Muscle layer of colon (tissue), 2 donors: Measurements from ENCODE around the gene KCNMA1.

Experiments
- H3K27ac ChIP-seq: one replicate; pipeline ENCODE4 v1.7.0; 2013; ENCODE audit warnings: low read depth, mild to moderate bottlenecking, low read length, moderate library complexity
- H3K27me3 ChIP-seq, 2 donors: one replicate each; pipeline ENCODE4 v1.7.0; 2013; ENCODE audit warnings: low read length in 2 of 2, mild to moderate bottlenecking in 2 of 2; ENCODE audit not compliant: insufficient read depth in 2 of 2, control insufficient read depth in 1 of 2
- H3K36me3 ChIP-seq: one replicate; pipeline ENCODE4 v1.7.0; 2013; ENCODE audit warnings: mild to moderate bottlenecking, low read length; ENCODE audit not compliant: insufficient read depth
- H3K4me1 ChIP-seq: one replicate; pipeline ENCODE4 v1.7.0; 2013; ENCODE audit warnings: mild to moderate bottlenecking, low read length; ENCODE audit not compliant: insufficient read depth
- H3K4me3 ChIP-seq, 2 donors: one replicate each; pipeline ENCODE4 v1.7.0; 2013; ENCODE audit warnings: low read length in 2 of 2, low read depth in 1 of 2, mild to moderate bottlenecking in 1 of 2, moderate library complexity in 1 of 2
- H3K9ac ChIP-seq: one replicate; pipeline ENCODE4 v1.7.0; 2013; ENCODE audit warnings: low read length
- H3K9me3 ChIP-seq: one replicate; pipeline ENCODE4 v1.7.0; 2013; ENCODE audit warnings: mild to moderate bottlenecking, low read length
- donor health status: abdominal sarcoma.
- donor health status: Adenocarcinoma of cecum.

Gene KCNMA1

GRCh38 chr10:77629775-77630506 lies 7.7 kb downstream of the KCNMA1 start:
- H3K27ac ChIP-seq, result peak overlapping the region; percentile 41
- no peaks in the 10 kb centered on the region for H3K36me3 ChIP-seq
- H3K27me3 ChIP-seq, result no peaks in the 10 kb centered on the region
- peak overlapping the region in 1 of 2 donors; percentile 1 for H3K4me3 ChIP-seq
- peaks cover 73% of the 10 kb centered on the region for H3K4me1 ChIP-seq
- no peaks in the 10 kb centered on the region for H3K9me3 ChIP-seq
- H3K9ac ChIP-seq, result no peak overlapping the region

DNA sequence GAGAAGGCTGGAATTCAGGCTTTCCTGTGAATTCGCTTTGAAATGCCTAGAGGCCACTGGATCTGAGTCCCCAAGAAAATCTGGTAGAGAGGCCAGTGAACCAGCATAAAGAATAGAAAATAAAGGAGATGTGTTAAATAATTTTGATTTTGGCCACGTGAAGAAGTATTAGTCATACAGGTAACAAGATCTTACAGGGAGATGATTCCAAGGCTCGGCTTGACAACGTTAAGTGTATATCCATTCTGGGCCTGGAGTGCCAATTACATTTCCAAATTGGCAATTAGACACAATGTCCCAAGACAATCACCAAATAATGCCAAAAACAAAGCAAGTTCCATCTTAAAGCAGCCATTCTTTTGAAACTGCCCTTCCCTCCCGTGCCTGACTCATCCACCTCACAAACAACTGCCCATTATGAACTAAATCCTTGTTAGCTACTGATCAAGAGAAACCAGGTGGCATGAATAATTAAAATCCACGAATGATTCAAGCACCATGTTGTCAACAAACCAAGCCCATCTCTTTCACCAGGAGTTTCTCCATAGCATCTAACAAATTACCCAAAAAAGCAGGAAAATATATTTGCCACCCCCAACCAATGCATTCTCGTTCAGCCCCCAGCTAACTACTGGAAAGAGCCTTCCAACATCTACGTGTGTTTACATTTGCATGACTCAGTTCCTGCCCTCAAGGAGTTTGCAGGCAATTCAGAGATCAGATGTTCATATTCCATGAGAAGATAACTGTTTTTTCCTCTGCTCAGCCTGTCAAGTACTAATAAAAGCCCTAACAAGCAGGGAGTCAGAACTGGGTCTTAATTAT lies 8.5 kb downstream of the KCNMA1 start:
- Histone ChIP-seq H3K27ac (no peak overlapping the region), H3K9ac (no peak overlapping the region), H3K9me3 (no peaks in the 10 kb centered on the region), H3K4me1 (peaks cover 81% of the 10 kb centered on the region), H3K27me3 (no peaks in the 10 kb centered on the region), H3K36me3 (no peaks in the 10 kb centered on the region), H3K4me3 (no peak overlapping the region)

DNA sequence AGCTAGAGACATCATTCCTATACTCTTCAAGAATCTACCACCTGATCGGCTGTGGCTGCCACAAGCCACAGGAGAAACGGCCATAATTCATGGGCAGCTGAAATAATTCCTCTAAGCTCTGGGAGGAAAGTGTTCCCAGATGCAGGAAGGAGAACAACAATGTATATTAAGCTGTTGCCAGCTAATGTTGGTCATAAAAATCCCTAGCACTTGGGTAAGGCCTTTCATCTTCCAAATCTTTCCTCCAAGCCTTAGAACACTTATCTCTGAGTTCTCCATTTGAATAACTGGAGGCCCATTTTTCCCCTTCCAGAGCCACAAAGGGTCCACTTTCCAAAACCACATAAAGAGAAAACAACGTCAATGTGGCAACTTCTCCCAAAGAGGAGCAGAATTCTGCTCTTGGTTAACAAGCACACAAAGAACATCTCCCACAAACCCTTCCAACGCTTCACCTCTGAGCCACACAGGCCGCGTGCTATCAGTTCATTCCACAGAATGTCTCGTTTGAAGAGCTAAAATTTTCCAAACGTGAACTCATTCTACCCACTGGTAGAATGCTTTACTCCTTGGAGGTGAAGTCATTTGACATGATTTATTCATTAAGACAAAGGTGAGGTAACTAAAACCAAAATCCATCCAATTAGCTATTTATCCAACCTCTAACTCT lies 11.2 kb downstream of the KCNMA1 start:
- H3K4me3 ChIP-seq, result no peak overlapping the region
- no peaks in the 10 kb centered on the region for H3K27me3 ChIP-seq
- peaks cover 79% of the 10 kb centered on the region for H3K4me1 ChIP-seq
- H3K36me3 ChIP-seq, result no peaks in the 10 kb centered on the region
- H3K9ac ChIP-seq, result no peak overlapping the region
- H3K9me3 ChIP-seq, result no peaks in the 10 kb centered on the region
- H3K27ac ChIP-seq, result no peak overlapping the region

DNA sequence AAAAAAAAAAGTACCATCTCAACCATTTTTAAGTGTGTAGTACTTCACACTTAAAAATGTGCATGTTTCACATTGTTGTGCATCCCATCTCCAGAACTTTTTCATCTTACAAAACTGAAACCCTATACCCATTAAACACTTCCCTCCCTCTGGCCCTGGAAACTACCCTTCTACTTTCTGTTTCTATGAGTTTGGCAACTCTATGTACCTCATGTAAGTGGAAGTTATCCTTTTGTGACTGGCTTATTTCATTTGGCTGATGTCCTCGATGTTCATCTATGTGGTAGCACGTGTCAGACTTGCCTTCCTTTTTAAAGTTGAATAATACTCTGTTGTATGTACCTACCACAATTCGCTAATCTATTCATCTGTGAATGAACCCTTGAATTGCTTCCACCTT lies 12.2 kb downstream of the KCNMA1 start:
- Histone ChIP-seq H3K9ac (no peak overlapping the region), H3K4me3 (no peak overlapping the region), H3K27me3 (no peaks in the 10 kb centered on the region), H3K27ac (no peak overlapping the region), H3K9me3 (no peaks in the 10 kb centered on the region), H3K36me3 (no peaks in the 10 kb centered on the region), H3K4me1 (peaks cover 73% of the 10 kb centered on the region)

DNA sequence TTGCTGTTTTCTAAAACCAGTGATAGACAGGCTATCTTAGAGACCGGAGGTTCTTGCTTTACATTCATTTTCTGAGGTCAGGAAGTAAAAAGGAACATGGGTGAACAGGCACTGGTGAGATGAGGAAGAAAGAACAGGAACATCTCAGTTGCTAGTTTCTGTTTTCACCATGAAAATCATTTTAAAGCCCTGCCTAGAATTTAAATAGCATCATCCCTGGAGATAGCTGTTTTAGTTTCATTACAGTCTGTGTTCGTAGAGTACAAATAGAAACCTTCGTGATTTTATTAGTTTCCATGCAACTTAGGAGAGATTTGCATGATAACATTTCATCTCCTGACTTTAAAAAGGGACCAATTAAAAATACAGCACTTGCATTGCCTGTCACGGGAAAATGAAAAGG lies 14.7 kb downstream of the KCNMA1 start:
- Histone ChIP-seq H3K4me3 (peak overlapping the region in 1 of 2 donors; percentile 1), H3K27ac (peak overlapping the region; percentile 55), H3K9me3 (no peaks in the 10 kb centered on the region), H3K4me1 (peaks cover 61% of the 10 kb centered on the region), H3K27me3 (no peaks in the 10 kb centered on the region), H3K9ac (peak overlapping the region; percentile 7), H3K36me3 (no peaks in the 10 kb centered on the region)

GRCh38 chr10:77620731-77621130 lies 16.9 kb downstream of the KCNMA1 start:
- no peak overlapping the region for H3K4me3 ChIP-seq
- no peaks in the 10 kb centered on the region for H3K27me3 ChIP-seq
- H3K9me3 ChIP-seq, result no peaks in the 10 kb centered on the region
- no peak overlapping the region for H3K27ac ChIP-seq
- no peaks in the 10 kb centered on the region for H3K36me3 ChIP-seq
- no peak overlapping the region for H3K9ac ChIP-seq
- H3K4me1 ChIP-seq, result peaks cover 48% of the 10 kb centered on the region

- Histone ChIP-seq H3K27ac (no peak overlapping the region), H3K9me3 (no peaks in the 10 kb centered on the region), H3K27me3 (no peaks in the 10 kb centered on the region), H3K36me3 (no peaks in the 10 kb centered on the region), H3K4me3 (no peak overlapping the region), H3K4me1 (peaks cover 48% of the 10 kb centered on the region), H3K9ac (no peak overlapping the region)
Observed at GRCh38 chr10:77619964-77620703, 17.5 kb downstream of the KCNMA1 start.

- H3K4me1 ChIP-seq, result peaks cover 44% of the 10 kb centered on the region
- H3K27ac ChIP-seq, result no peak overlapping the region
- H3K9ac ChIP-seq, result no peak overlapping the region
- no peak overlapping the region for H3K4me3 ChIP-seq
- H3K27me3 ChIP-seq, result no peaks in the 10 kb centered on the region
- no peaks in the 10 kb centered on the region for H3K36me3 ChIP-seq
- H3K9me3 ChIP-seq, result no peaks in the 10 kb centered on the region
Observed at GRCh38 chr10:77618117-77618516, 19.5 kb downstream of the KCNMA1 start.

DNA sequence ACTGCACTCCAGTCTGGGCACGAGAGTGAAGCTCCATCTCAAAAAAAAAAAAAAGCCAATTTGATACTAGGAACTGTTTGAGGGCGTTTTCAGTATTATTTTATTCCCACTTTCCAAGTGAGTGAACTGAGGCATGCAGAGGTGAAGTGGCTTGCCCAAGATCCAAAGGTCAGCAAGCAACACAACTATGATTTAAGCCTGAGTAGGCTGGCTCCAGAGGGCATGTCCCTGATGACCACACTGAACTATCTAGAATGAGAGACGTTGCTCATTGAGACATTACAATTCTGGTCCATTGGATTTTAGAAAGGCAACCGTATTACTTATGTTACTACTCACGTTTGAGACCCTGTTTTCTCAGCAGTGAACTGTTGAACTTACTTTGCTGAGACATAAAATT lies 20.8 kb downstream of the KCNMA1 start:
- H3K4me3 ChIP-seq, result no peak overlapping the region
- no peaks in the 10 kb centered on the region for H3K9me3 ChIP-seq
- no peaks in the 10 kb centered on the region for H3K27me3 ChIP-seq
- no peak overlapping the region for H3K27ac ChIP-seq
- H3K4me1 ChIP-seq, result peaks cover 39% of the 10 kb centered on the region
- H3K36me3 ChIP-seq, result no peaks in the 10 kb centered on the region
- no peak overlapping the region for H3K9ac ChIP-seq

GRCh38 chr10:77614778-77615625 lies 22.6 kb downstream of the KCNMA1 start:
- Histone ChIP-seq H3K9ac (no peak overlapping the region), H3K9me3 (no peaks in the 10 kb centered on the region), H3K27me3 (no peaks in the 10 kb centered on the region), H3K4me1 (peaks cover 45% of the 10 kb centered on the region), H3K36me3 (no peaks in the 10 kb centered on the region), H3K27ac (peak overlapping the region; percentile 63), H3K4me3 (no peak overlapping the region)
